OCI-M2 (cell line): Measurements from ENCODE around the gene MAPK14.

ENCODE experiments used
- DNase-seq: peaks from one replicate; lab custom pipeline; 2025; ENCODE audit not compliant: unreplicated experiment; lab: John Stamatoyannopoulos, UW

MAPK14 gene

GRCh38 chr6:36098920-36099647 lies 71.5 kb downstream of the MAPK14 start:
- DNase-seq, result no peak

- no peak for DNase-seq
Measured at GRCh38 chr6:36099869-36100483, 72.4 kb downstream of the MAPK14 start.

- no peak for DNase-seq
Measured at GRCh38 chr6:36101691-36102090, 74.1 kb downstream of the MAPK14 start.

GRCh38 chr6:36102853-36103252 lies 75.2 kb downstream of the MAPK14 start:
- no peak for DNase-seq

GRCh38 chr6:36104836-36105235 lies 77.2 kb downstream of the MAPK14 start:
- DNase-seq, result no peak

GRCh38 chr6:36109092-36109491 lies 81.5 kb downstream of the MAPK14 start:
- DNase-seq, result no peak

GRCh38 chr6:36110050-36110449 lies 82.4 kb downstream of the MAPK14 start:
- DNase-seq, result no peak

GRCh38 chr6:36110863-36111262 lies 83.3 kb downstream of the MAPK14 start:
- DNase-seq, result no peak

- DNase-seq, result no peak
Measured at GRCh38 chr6:36111526-36111925, 83.9 kb downstream of the MAPK14 start.

- no peak for DNase-seq
Measured at GRCh38 chr6:36113049-36113448, 85.4 kb downstream of the MAPK14 start.

- no peak for DNase-seq
Measured at GRCh38 chr6:36113703-36114102, 86.1 kb downstream of the MAPK14 start.

GRCh38 chr6:36114798-36115408 lies 87.3 kb downstream of the MAPK14 start:
- DNase-seq, result no peak

GRCh38 chr6:36115412-36115811 lies 87.8 kb downstream of the MAPK14 start:
- no peak for DNase-seq

GRCh38 chr6:36116066-36116864 lies 88.7 kb downstream of the MAPK14 start:
- no peak for DNase-seq

GRCh38 chr6:36116943-36117342 lies 89.3 kb downstream of the MAPK14 start:
- no peak for DNase-seq

GRCh38 chr6:36117658-36118549 lies 90.3 kb downstream of the MAPK14 start:
- no peak for DNase-seq

GRCh38 chr6:36118550-36119107 lies 91.0 kb downstream of the MAPK14 start:
- DNase-seq, result peak; percentile 66

- no peak for DNase-seq
Measured at GRCh38 chr6:36119209-36119608, 91.6 kb downstream of the MAPK14 start.

- DNase-seq, result no peak
Measured at GRCh38 chr6:36120018-36120417, 92.4 kb downstream of the MAPK14 start.

- DNase-seq, result no peak
Measured at GRCh38 chr6:36120539-36120938, 92.9 kb downstream of the MAPK14 start.
